Measurements from ENCODE around the gene PTPRN2. TPM values are rescaled to one million over a fixed set of nuclear protein-coding genes. Genes with fewer than 3 reads are reported as not detected.

Gene PTPRN2
- total and polyA plus RNA-seq, 2 of the 8 experiments (the other 6 are each of a cell fraction or from before 2014, with no cell fraction given), result 2.6 to 4.5 TPM

DNA sequence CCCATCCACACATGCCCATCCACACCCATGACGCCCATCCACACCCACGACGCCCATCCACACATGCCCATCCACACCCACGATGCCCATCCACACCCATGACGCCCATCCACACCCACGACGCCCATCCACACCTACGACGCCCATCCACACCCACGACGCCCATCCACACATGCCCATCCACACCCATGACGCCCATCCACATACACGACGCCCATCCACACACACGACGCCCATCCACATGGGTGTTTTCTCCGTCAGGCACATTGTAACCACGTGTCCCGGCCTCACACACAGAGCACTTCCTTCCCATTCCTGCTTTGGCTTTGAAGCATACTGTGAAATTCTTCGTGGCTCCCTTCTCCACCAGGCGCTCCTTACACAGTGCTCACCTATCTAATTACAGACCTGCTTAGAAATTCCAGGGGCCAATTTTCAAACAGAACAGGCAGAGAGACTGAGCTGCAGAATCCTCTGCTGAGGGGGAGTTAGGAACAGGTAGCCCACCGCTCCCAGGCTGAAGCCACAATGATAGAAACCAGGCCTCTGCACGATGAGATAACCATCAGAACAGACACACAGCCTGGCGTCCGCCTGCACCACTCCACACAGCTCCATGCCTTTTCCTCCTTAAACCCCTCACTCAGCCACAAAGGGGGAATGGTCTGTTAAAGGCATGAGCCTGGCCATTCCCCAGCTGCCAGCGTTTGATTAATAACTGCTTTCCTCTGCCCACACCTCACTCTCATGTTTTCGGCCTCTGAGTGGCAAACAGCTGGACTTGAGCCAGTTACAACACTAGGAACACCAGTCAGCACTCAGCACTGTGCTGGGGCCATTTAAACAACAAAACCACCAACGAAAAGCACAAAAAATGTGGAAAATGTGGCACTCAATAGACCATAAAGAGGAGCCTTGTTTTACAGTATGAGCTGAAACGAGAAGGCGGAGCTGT is 501.6 kb downstream of the PTPRN2 start (continued):
- TF ChIP-seq TAF7 (optimal IDR thresholded peaks at IDR 0.05; ENCODE audit: borderline replicate concordance, low read depth, low read length) (no peak), SIRT6 (IDR thresholded peaks at IDR 0.05; ENCODE audit: low read length) (no peak), TBP (IDR thresholded peaks at IDR 0.05; ENCODE audit: low read depth, low read length) (no peak), KDM5A (IDR thresholded peaks at IDR 0.05; ENCODE audit: low read length) (no peak), POLR2AphosphoS5 (IDR thresholded peaks at IDR 0.05; ENCODE audit: low read depth, low read length) (no peak), SP2 (IDR thresholded peaks at IDR 0.05; ENCODE audit: low read length) (no peak), SRF (IDR thresholded peaks at IDR 0.05; ENCODE audit: low read depth, low read length) (no peak), GABPA (IDR thresholded peaks at IDR 0.05; ENCODE audit: borderline replicate concordance, insufficient read depth, low read length) (no peak), YY1 (IDR thresholded peaks at IDR 0.05; ENCODE audit: low read depth, low read length) (no peak), GTF2F1 (IDR thresholded peaks at IDR 0.05; ENCODE audit: borderline replicate concordance, low read depth, low read length) (no peak), SIN3A (conservative IDR thresholded peaks at IDR 0.05 in 1 of 2, IDR thresholded peaks at IDR 0.05 in 1 of 2; ENCODE audit: low read depth in 1 of 2, low read length in 2 of 2) (no peak)

Data from H1 (cell line).